Right ventricle myocardium superior (tissue), 1 donor: ENCODE data around the gene DDR1. TPM values are rescaled to one million over a fixed set of nuclear protein-coding genes. Genes with fewer than 3 reads are reported as not detected.

Experiments used
- ATAC-seq: fragments of 200-7000 bp; cut with Tn5 transposase; one replicate; pipeline ENCODE4 v1.9.1; 2020; ENCODE audit warnings: mild to moderate bottlenecking; ENCODE audit not compliant: poor library complexity
- DNase-seq: peaks from one replicate; pipeline ENCODE4 v3.0.0-alpha.2; 2020
- intact Hi-C: fragments of 100-400 bp; cut with DNase I; formaldehyde crosslinking; loops from one replicate; pipeline ENCODE4 v1.11.2; 2022
- long read RNA-seq: library from polyadenylated mRNA; unstranded; transcript quantifications from one replicate; pipeline ENCODE4 v2.0.0, GENCODE V29; 2021
- total RNA-seq: library from RNA; stranded (reverse); fragmentation: NEBNext Ultra II Directional; extraction: Animal tissue kit (Norgen Biotek cat#: 25700); gene quantifications from one replicate; pipeline ENCODE4 v1.2.1, GENCODE V29; 2021
- donor health status: DM: no; HTN: yes; CAD: no; lungs with severe emphysema.

DDR1 gene
- 23.2 TPM for total RNA-seq
- long read RNA-seq, partial matches to known transcripts, result 39 of 51 reads
- long read RNA-seq, other reads (novel, unspliced or antisense), result 8 of 51 reads

GRCh38 chr6:30883685-30884520 is at the start of gene DDR1:
Gene DDR1, plus strand, starts transcription at chr6:30884519. Its CDS starts 4,211 bp downstream, at chr6:30888730.
- peak; percentile 84 for DNase-seq
- intact Hi-C loops, result loop anchor here (5.0 to 10.0 kb wide), 2 partner anchors 142 to 209 kb away; partner anchors contain the start of genes DHX16, FLOT1 and IER3
- ATAC-seq, result peak; percentile 80

GRCh38 chr6:30834646-30835045 is 49.7 kb upstream of the DDR1 start:
- ATAC-seq (no peak), DNase-seq (no peak)
- intact Hi-C loops, result no loop called here

GRCh38 chr6:30835576-30835975 is 48.7 kb upstream of the DDR1 start:
- ATAC-seq (no peak), DNase-seq (no peak)
- intact Hi-C loops, result no loop called here

- intact Hi-C loops, result no loop called here
- ATAC-seq (peak; percentile 93), DNase-seq (no peak)
These were observed 47.9 kb upstream of the DDR1 start for GRCh38 chr6:30836431-30836866.

- DNase-seq (no peak), ATAC-seq (no peak)
- intact Hi-C loops, result no loop called here
These were observed 47.4 kb upstream of the DDR1 start for GRCh38 chr6:30836957-30837356.

GRCh38 chr6:30837432-30837831 is 46.9 kb upstream of the DDR1 start:
- intact Hi-C loops, result no loop called here
- no peak for DNase-seq
- no peak for ATAC-seq

- ATAC-seq, result no peak
These were observed 46.4 kb upstream of the DDR1 start for GRCh38 chr6:30837870-30838269.

GRCh38 chr6:30839671-30840070 is 44.6 kb upstream of the DDR1 start:
- intact Hi-C loops, result no loop called here
- DNase-seq (no peak), ATAC-seq (no peak)

More at GRCh38 chr6:30837870-30838269, 46.4 kb upstream of the DDR1 start:
- intact Hi-C loops, result no loop called here
- no peak for DNase-seq

GRCh38 chr6:30840084-30840934 is 44.0 kb upstream of the DDR1 start:
- intact Hi-C loops, result no loop called here
- no peak for ATAC-seq
- no peak for DNase-seq

- DNase-seq, result no peak
- intact Hi-C loops, result no loop called here
- no peak for ATAC-seq
These were observed 43.2 kb upstream of the DDR1 start for GRCh38 chr6:30840935-30841643.

- DNase-seq (no peak), ATAC-seq (peak; percentile 40)
- intact Hi-C loops, result no loop called here
These were observed 42.4 kb upstream of the DDR1 start for GRCh38 chr6:30841644-30842504.

- ATAC-seq (no peak), DNase-seq (no peak)
- intact Hi-C loops, result no loop called here
These were observed 41.3 kb upstream of the DDR1 start for GRCh38 chr6:30842754-30843610.

GRCh38 chr6:30843611-30843998 is 40.7 kb upstream of the DDR1 start:
- ATAC-seq, result no peak
- intact Hi-C loops, result no loop called here
- DNase-seq, result no peak

- DNase-seq, result no peak
- intact Hi-C loops, result no loop called here
- peak; percentile 18 for ATAC-seq
These were observed 40.2 kb upstream of the DDR1 start for GRCh38 chr6:30844118-30844535.

- intact Hi-C loops, result no loop called here
- ATAC-seq (no peak), DNase-seq (no peak)
These were observed 39.1 kb upstream of the DDR1 start for GRCh38 chr6:30845183-30845582.

- ATAC-seq (no peak), DNase-seq (no peak)
- intact Hi-C loops, result no loop called here
These were observed 36.8 kb upstream of the DDR1 start for GRCh38 chr6:30847421-30847970.

- intact Hi-C loops, result no loop called here
- DNase-seq, result no peak
- ATAC-seq, result no peak
These were observed 36.3 kb upstream of the DDR1 start for GRCh38 chr6:30847971-30848436.
